ENCODE measurements around the gene S100A9.

DNA sequence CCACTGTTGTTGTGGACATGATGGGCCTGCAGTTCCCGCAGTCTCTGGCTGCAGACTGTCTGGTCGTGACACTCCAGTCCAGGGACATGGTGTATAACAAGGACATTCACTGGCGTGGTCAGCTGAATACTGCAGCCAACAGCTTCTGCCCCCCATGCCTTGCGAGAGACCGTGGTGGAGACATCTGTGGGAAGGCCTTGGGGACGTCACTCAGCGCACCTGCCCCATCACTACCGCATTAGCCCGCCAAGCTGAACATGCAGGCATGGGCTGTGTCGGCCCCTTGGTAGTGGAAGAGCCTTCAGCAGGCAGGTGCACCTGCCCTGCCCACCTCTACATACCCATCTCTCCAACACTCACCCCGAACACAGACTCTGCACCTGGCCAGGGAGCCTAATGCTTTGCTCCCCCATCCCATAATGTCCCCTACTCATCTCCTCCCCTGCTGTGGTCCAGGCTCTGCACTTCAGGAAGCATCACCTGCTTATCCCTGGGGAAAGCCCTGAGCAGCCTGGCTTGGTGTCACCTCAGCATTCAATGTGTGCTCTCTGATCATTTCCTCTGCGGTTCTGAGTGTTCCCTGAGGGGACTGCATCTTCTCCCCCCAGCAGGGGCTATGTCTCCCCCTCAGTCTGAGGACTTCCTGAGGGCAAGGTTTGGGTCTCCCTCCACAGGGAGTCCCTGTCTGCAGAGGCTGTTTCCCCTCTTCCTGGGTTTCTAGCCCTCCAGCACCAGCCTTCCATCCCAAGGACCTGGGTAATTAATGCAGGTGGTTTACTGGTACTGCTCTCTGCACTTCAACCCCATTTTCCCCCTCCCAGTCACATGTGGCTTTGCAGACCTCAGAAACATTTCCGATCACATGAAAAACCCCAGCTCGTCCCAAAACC lies 12.2 kb upstream of the S100A9 start:
- TF ChIP-seq ZBTB7A (tag by site-specific recombination; IDR thresholded peaks at IDR 0.05; ENCODE audit: low read depth) (no peak), ZNF521 (tag by site-specific recombination; IDR thresholded peaks at IDR 0.05) (no peak), ZNF24 (tag by site-specific recombination; IDR thresholded peaks at IDR 0.05) (no peak), ZNF433 (tag by site-specific recombination; IDR thresholded peaks at IDR 0.05; ENCODE audit: low read depth) (no peak), RBAK (tag by site-specific recombination; IDR thresholded peaks at IDR 0.05) (no peak), BCL11A (tag by site-specific recombination; IDR thresholded peaks at IDR 0.05; ENCODE audit: low read depth) (no peak), SETDB1 (IDR thresholded peaks at IDR 0.05; ENCODE audit: insufficient read length, low read length) (no peak), ZNF202 (tag by site-specific recombination; IDR thresholded peaks at IDR 0.05; ENCODE audit: borderline replicate concordance) (no peak), ZNF114 (tag by site-specific recombination; IDR thresholded peaks at IDR 0.05) (no peak), ZNF660 (tag by site-specific recombination; IDR thresholded peaks at IDR 0.05) (no peak)
- TF ChIP-seq, protein P1, sequence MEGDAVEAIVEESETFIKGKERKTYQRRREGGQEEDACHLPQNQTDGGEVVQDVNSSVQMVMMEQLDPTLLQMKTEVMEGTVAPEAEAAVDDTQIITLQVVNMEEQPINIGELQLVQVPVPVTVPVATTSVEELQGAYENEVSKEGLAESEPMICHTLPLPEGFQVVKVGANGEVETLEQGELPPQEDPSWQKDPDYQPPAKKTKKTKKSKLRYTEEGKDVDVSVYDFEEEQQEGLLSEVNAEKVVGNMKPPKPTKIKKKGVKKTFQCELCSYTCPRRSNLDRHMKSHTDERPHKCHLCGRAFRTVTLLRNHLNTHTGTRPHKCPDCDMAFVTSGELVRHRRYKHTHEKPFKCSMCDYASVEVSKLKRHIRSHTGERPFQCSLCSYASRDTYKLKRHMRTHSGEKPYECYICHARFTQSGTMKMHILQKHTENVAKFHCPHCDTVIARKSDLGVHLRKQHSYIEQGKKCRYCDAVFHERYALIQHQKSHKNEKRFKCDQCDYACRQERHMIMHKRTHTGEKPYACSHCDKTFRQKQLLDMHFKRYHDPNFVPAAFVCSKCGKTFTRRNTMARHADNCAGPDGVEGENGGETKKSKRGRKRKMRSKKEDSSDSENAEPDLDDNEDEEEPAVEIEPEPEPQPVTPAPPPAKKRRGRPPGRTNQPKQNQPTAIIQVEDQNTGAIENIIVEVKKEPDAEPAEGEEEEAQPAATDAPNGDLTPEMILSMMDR (tag by site-specific recombination; IDR thresholded peaks at IDR 0.05) = no peak
- TF ChIP-seq, protein P2, sequence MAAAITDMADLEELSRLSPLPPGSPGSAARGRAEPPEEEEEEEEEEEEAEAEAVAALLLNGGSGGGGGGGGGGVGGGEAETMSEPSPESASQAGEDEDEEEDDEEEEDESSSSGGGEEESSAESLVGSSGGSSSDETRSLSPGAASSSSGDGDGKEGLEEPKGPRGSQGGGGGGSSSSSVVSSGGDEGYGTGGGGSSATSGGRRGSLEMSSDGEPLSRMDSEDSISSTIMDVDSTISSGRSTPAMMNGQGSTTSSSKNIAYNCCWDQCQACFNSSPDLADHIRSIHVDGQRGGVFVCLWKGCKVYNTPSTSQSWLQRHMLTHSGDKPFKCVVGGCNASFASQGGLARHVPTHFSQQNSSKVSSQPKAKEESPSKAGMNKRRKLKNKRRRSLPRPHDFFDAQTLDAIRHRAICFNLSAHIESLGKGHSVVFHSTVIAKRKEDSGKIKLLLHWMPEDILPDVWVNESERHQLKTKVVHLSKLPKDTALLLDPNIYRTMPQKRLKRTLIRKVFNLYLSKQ (tag by site-specific recombination; IDR thresholded peaks at IDR 0.05; ENCODE audit: borderline replicate concordance) = no peak
- TF ChIP-seq, protein P3, sequence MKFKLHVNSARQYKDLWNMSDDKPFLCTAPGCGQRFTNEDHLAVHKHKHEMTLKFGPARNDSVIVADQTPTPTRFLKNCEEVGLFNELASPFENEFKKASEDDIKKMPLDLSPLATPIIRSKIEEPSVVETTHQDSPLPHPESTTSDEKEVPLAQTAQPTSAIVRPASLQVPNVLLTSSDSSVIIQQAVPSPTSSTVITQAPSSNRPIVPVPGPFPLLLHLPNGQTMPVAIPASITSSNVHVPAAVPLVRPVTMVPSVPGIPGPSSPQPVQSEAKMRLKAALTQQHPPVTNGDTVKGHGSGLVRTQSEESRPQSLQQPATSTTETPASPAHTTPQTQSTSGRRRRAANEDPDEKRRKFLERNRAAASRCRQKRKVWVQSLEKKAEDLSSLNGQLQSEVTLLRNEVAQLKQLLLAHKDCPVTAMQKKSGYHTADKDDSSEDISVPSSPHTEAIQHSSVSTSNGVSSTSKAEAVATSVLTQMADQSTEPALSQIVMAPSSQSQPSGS (tag by site-specific recombination; IDR thresholded peaks at IDR 0.05; ENCODE audit: low read depth) = no peak
